Mucosa of descending colon (tissue), 3 donors: ENCODE data around the gene POFUT1. TPM values are rescaled to one million over a fixed set of nuclear protein-coding genes. Genes with fewer than 3 reads are reported as not detected.
A peak's percentile ranks its signal among the peaks of the same experiment; 100 is the strongest.
"Not testable (repeated sequence)": the region's sequence is repeated elsewhere in the genome, so short reads cannot be mapped to it uniquely, and the experiment has no call there.

Experiments used
- ATAC-seq: fragments of 200-7000 bp; cut with Tn5 transposase; one replicate; pipeline ENCODE4 v1.9.1; 2020; ENCODE audit warnings: mild to moderate bottlenecking, moderate library complexity
- DNase-seq, 3 donors: peaks; one replicate each; pipeline ENCODE4 v3.0.0-alpha.2; 2020
- H3K36me3 ChIP-seq: fragments of 200-600 bp; one replicate; pipeline ENCODE4 v1.8.0; 2021; ENCODE audit warnings: low read depth, mild to moderate bottlenecking
- H3K4me1 ChIP-seq: fragments of 200-600 bp; one replicate; pipeline ENCODE4 v1.8.0; 2021; ENCODE audit warnings: low read depth, mild to moderate bottlenecking
- H3K4me3 ChIP-seq: fragments of 200-600 bp; one replicate; pipeline ENCODE4 v1.8.0; 2021; ENCODE audit warnings: mild to moderate bottlenecking
- H3K9me3 ChIP-seq: fragments of 200-600 bp; one replicate; pipeline ENCODE4 v1.8.0; 2021; ENCODE audit warnings: mild to moderate bottlenecking
- intact Hi-C, 2 donors: fragments of 100-400 bp; cut with DNase I in 1 of 2; cut with micrococcal nuclease in 1 of 2; formaldehyde crosslinking; loops; one replicate each; pipeline versions ENCODE4 v1.11.0 to v1.11.1; 2022; cut with DNase I, micrococcal nuclease
- total RNA-seq, 3 donors: library from RNA; stranded (reverse); fragmentation: NEBNext Ultra II Directional in 2 of 3; extraction: Animal tissue kit (Norgen Biotek cat#: 25700) in 2 of 3; gene quantifications; one replicate each; pipeline versions ENCODE4 v1.2.1 to v1.2.4, GENCODE V29; 2021 to 2023
- TF ChIP-seq, protein P1 (sequence below): fragments of 200-600 bp; IDR thresholded peaks from one replicate; pipeline ENCODE4 v1.8.0; 2022; ENCODE audit warnings: antibody characterized with exemption, mild to moderate bottlenecking
- donor health status: DM: no; HTN: no; CAD: no; lungs with moderate emphysema.
- donor health status: DM: no; HTN: no; CAD: no.
- donor health status: DM: no; HTN: yes; CAD: no.

Gene POFUT1
- total RNA-seq, 3 donors from 2014 or later, result 35.5 to 48.5 (median 44.8) TPM

- no peaks in the 10 kb centered on the region for H3K36me3 ChIP-seq
- H3K4me1 ChIP-seq, result peaks cover 11% of the 10 kb centered on the region
- no peak overlapping the region for H3K4me3 ChIP-seq
- DNase-seq, result no peak
- intact Hi-C loops, result no loop called here
- TF ChIP-seq, protein P1, sequence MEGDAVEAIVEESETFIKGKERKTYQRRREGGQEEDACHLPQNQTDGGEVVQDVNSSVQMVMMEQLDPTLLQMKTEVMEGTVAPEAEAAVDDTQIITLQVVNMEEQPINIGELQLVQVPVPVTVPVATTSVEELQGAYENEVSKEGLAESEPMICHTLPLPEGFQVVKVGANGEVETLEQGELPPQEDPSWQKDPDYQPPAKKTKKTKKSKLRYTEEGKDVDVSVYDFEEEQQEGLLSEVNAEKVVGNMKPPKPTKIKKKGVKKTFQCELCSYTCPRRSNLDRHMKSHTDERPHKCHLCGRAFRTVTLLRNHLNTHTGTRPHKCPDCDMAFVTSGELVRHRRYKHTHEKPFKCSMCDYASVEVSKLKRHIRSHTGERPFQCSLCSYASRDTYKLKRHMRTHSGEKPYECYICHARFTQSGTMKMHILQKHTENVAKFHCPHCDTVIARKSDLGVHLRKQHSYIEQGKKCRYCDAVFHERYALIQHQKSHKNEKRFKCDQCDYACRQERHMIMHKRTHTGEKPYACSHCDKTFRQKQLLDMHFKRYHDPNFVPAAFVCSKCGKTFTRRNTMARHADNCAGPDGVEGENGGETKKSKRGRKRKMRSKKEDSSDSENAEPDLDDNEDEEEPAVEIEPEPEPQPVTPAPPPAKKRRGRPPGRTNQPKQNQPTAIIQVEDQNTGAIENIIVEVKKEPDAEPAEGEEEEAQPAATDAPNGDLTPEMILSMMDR, result no peak
- no peak for ATAC-seq
- H3K9me3 ChIP-seq, result no peaks in the 10 kb centered on the region
Observed at GRCh38 chr20:32251470-32251869, 43.8 kb downstream of the POFUT1 start.

- ATAC-seq, result no peak
- intact Hi-C loops, result no loop called here
- no peaks in the 10 kb centered on the region for H3K36me3 ChIP-seq
Observed at GRCh38 chr20:32252189-32252588, 44.5 kb downstream of the POFUT1 start.

DNA sequence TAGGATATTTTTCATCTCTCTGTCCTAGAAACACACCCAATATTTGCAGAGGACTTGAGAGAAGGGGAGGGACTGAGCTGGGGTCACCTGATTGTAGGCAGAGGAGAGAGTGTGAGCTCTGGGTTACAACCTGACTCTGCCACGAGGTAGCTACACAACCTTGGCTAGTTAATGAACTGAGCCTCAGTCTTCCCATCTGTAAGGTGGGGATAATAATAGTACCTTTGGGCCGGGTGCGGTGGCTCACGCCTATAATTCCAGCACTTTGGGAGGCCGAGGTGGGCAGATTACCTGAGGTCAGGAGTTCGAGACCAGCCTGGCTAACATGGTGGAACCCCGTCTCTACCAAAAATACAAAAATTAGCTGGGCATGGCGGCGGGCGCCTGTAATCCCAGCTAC lies 53.3 kb downstream of the POFUT1 start:
- H3K9me3 ChIP-seq, H3K4me3 ChIP-seq, intact Hi-C loops, H3K36me3 ChIP-seq, ATAC-seq, H3K4me1 ChIP-seq: not testable (repeated sequence)
- DNase-seq, result peak in 1 of 3 donors; percentile 2

More at GRCh38 chr20:32252189-32252588, 44.5 kb downstream of the POFUT1 start:
- DNase-seq, result no peak
- H3K9me3 ChIP-seq, result no peaks in the 10 kb centered on the region
- H3K4me3 ChIP-seq, result no peak overlapping the region
- TF ChIP-seq, protein P1, result no peak
- H3K4me1 ChIP-seq, result peaks cover 18% of the 10 kb centered on the region

- no peak for ATAC-seq
- peak in 1 of 3 donors; percentile 6 for DNase-seq
- Histone ChIP-seq H3K9me3 (no peaks in the 10 kb centered on the region), H3K36me3 (no peaks in the 10 kb centered on the region), H3K4me1 (peaks cover 6% of the 10 kb centered on the region), H3K4me3 (no peak overlapping the region)
- TF ChIP-seq, protein P1, result no peak
- intact Hi-C loops, result no loop called here
Observed at GRCh38 chr20:32261644-32262043, 54.0 kb downstream of the POFUT1 start.

- no peaks in the 10 kb centered on the region for H3K36me3 ChIP-seq
- no peak overlapping the region for H3K4me3 ChIP-seq
- intact Hi-C loops, result no loop called here
- TF ChIP-seq, protein P1, result no peak
- DNase-seq (no peak), ATAC-seq (no peak)
- no peaks in the 10 kb centered on the region for H3K9me3 ChIP-seq
- no peaks in the 10 kb centered on the region for H3K4me1 ChIP-seq
Observed at GRCh38 chr20:32263398-32263954, 55.8 kb downstream of the POFUT1 start.

DNA sequence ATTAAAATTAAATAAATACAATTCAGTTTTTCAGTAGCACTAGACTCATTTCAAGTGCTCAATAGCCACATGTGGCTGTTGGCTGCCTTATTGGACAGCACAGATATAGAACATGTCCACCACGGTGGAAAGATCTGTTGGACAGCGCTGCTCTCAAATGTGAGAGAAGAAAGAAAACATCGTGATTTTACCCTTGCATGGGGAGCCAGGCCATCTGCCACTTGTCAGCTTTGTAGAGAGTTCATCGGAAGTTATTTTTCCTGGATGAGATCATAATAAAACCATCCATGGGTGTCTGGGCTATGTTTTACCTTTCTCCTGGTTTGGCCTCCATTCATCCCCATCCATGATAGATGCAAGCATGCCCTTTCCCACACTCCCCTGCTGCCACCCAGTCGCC lies 63.9 kb downstream of the POFUT1 start:
- ATAC-seq (no peak), DNase-seq (no peak)
- intact Hi-C loops, result no loop called here
- no peaks in the 10 kb centered on the region for H3K36me3 ChIP-seq
- no peak overlapping the region for H3K4me3 ChIP-seq
- no peaks in the 10 kb centered on the region for H3K9me3 ChIP-seq
- no peaks in the 10 kb centered on the region for H3K4me1 ChIP-seq
- TF ChIP-seq, protein P1, result no peak
